ENCODE measurements around the gene CPED1. TPM values are rescaled to one million over a fixed set of nuclear protein-coding genes. Genes with fewer than 3 reads are reported as not detected.

Gene CPED1
- total and polyA plus RNA-seq, 2 experiments from 2014 or later = 0.17 to 0.47 TPM

DNA sequence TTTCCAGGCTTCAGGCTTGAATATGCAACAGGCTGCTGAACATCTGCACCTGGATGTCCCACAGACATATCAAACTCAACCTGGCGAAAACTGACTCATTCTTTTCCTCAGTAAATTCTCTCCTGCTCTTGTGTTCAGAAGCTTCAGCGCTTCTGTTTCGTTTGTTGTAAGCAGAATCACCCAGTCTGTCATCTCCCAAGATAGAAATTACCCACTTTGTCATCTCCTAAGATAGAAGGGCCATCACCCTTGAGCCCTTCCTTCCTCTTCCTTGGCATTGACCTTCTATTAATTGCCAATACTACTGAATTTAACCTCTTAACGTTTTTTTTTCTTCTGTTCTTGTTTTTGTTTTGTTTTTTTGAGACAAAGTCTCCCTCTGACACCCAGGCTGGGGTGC is 59.7 kb downstream of the CPED1 start (continued):
- TF ChIP-seq, protein P1, sequence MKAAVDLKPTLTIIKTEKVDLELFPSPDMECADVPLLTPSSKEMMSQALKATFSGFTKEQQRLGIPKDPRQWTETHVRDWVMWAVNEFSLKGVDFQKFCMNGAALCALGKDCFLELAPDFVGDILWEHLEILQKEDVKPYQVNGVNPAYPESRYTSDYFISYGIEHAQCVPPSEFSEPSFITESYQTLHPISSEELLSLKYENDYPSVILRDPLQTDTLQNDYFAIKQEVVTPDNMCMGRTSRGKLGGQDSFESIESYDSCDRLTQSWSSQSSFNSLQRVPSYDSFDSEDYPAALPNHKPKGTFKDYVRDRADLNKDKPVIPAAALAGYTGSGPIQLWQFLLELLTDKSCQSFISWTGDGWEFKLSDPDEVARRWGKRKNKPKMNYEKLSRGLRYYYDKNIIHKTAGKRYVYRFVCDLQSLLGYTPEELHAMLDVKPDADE (IDR thresholded peaks at IDR 0.05) = no peak
- TF ChIP-seq NANOG (IDR thresholded peaks at IDR 0.05; ENCODE audit: borderline replicate concordance) (no peak), ZNF331 (CRISPR knock-in tag; IDR thresholded peaks at IDR 0.05; ENCODE audit: low read depth) (no peak), EZH2 (IDR thresholded peaks at IDR 0.05; ENCODE audit: low read depth, unreplicated experiment) (no peak), EZH2phosphoT487 (IDR thresholded peaks at IDR 0.05; ENCODE audit: unreplicated experiment) (no peak)
- TF ChIP-seq, protein P2, sequence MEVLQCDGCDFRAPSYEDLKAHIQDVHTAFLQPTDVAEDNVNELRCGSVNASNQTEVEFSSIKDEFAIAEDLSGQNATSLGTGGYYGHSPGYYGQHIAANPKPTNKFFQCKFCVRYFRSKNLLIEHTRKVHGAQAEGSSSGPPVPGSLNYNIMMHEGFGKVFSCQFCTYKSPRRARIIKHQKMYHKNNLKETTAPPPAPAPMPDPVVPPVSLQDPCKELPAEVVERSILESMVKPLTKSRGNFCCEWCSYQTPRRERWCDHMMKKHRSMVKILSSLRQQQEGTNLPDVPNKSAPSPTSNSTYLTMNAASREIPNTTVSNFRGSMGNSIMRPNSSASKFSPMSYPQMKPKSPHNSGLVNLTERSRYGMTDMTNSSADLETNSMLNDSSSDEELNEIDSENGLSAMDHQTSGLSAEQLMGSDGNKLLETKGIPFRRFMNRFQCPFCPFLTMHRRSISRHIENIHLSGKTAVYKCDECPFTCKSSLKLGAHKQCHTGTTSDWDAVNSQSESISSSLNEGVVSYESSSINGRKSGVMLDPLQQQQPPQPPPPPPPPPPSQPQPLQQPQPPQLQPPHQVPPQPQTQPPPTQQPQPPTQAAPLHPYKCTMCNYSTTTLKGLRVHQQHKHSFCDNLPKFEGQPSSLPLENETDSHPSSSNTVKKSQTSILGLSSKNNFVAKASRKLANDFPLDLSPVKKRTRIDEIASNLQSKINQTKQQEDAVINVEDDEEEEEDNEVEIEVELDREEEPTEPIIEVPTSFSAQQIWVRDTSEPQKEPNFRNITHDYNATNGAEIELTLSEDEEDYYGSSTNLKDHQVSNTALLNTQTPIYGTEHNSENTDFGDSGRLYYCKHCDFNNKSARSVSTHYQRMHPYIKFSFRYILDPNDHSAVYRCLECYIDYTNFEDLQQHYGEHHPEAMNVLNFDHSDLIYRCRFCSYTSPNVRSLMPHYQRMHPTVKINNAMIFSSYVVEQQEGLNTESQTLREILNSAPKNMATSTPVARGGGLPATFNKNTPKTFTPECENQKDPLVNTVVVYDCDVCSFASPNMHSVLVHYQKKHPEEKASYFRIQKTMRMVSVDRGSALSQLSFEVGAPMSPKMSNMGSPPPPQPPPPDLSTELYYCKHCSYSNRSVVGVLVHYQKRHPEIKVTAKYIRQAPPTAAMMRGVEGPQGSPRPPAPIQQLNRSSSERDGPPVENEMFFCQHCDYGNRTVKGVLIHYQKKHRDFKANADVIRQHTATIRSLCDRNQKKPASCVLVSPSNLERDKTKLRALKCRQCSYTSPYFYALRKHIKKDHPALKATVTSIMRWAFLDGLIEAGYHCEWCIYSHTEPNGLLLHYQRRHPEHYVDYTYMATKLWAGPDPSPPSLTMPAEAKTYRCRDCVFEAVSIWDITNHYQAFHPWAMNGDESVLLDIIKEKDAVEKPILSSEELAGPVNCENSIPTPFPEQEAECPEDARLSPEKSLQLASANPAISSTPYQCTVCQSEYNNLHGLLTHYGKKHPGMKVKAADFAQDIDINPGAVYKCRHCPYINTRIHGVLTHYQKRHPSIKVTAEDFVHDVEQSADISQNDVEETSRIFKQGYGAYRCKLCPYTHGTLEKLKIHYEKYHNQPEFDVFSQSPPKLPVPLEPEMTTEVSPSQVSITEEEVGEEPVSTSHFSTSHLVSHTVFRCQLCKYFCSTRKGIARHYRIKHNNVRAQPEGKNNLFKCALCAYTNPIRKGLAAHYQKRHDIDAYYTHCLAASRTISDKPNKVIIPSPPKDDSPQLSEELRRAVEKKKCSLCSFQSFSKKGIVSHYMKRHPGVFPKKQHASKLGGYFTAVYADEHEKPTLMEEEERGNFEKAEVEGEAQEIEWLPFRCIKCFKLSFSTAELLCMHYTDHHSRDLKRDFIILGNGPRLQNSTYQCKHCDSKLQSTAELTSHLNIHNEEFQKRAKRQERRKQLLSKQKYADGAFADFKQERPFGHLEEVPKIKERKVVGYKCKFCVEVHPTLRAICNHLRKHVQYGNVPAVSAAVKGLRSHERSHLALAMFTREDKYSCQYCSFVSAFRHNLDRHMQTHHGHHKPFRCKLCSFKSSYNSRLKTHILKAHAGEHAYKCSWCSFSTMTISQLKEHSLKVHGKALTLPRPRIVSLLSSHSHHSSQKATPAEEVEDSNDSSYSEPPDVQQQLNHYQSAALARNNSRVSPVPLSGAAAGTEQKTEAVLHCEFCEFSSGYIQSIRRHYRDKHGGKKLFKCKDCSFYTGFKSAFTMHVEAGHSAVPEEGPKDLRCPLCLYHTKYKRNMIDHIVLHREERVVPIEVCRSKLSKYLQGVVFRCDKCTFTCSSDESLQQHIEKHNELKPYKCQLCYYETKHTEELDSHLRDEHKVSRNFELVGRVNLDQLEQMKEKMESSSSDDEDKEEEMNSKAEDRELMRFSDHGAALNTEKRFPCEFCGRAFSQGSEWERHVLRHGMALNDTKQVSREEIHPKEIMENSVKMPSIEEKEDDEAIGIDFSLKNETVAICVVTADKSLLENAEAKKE (CRISPR knock-in tag; IDR thresholded peaks at IDR 0.05) = no peak

- Histone ChIP-seq H4K20me1 (replicated peaks; ENCODE audit: insufficient read depth) (no peaks in the 10 kb centered on the region), H3K36me3 (ENCODE audit: insufficient read depth) (no peaks in the 10 kb centered on the region), H3F3A (replicated peaks; ENCODE audit: low read depth) (no peaks in the 10 kb centered on the region), H3K4me1 (ENCODE audit: insufficient read depth) (peaks cover 15% of the 10 kb centered on the region), H3K27me3 (ENCODE audit: insufficient read depth) (no peaks in the 10 kb centered on the region), H3K27ac (ENCODE audit: low read depth) (peak overlapping the region; percentile 36; the same call in 1 of the 2 replicates), H3K4me2 (0 out of 2 replicates have a peak overlapping the region, but pooled peaks have one; percentile 6), H2AFZ (no peak overlapping the region), H3K9me2 (ENCODE audit: insufficient read depth) (no peaks in the 10 kb centered on the region; the same call in none of the 2 replicates), H3K79me2 (replicated peaks; ENCODE audit: insufficient read depth) (no peaks in the 10 kb centered on the region), H3K4me3 (no peak overlapping the region)
- H3K4me3 Mint-ChIP-seq = no peak overlapping the region
- H3K9me3 Mint-ChIP-seq = no peaks in the 10 kb centered on the region
- DNase-seq (ENCODE audit: low spot score) (peak; percentile 37), ATAC-seq (peak; percentile 87)
- peaks cover 16% of the 10 kb centered on the region for H3K4me1 Mint-ChIP-seq
- H3K27ac Mint-ChIP-seq = no peak overlapping the region
- no peaks in the 10 kb centered on the region for H3K36me3 Mint-ChIP-seq (ENCODE audit: low read depth)
- H3K27me3 Mint-ChIP-seq (ENCODE audit: insufficient read depth, low read depth, poor library complexity) = peaks cover 2% of the 10 kb centered on the region
- TF ChIP-seq NANOG (IDR thresholded peaks at IDR 0.05; ENCODE audit: borderline replicate concordance) (no peak), CREB1 (CRISPR knock-in tag; IDR thresholded peaks at IDR 0.05; ENCODE audit: low read depth) (no peak), ZNF331 (CRISPR knock-in tag; IDR thresholded peaks at IDR 0.05; ENCODE audit: low read depth) (no peak)
- TF ChIP-seq, protein P2 (CRISPR knock-in tag; IDR thresholded peaks at IDR 0.05) = no peak
Measured at GRCh38 chr7:121049028-121049791, 60.7 kb downstream of the CPED1 start.

Measured in GM23338 (cell line).